GM19240 (cell line): ENCODE measurements around the gene DENND2D.

Source experiments
- DNase-seq: peaks from one replicate; pipeline ENCODE4 v3.0.0; 2011; ENCODE audit warnings: low spot score; ENCODE audit not compliant: insufficient read length

Gene DENND2D

DNA sequence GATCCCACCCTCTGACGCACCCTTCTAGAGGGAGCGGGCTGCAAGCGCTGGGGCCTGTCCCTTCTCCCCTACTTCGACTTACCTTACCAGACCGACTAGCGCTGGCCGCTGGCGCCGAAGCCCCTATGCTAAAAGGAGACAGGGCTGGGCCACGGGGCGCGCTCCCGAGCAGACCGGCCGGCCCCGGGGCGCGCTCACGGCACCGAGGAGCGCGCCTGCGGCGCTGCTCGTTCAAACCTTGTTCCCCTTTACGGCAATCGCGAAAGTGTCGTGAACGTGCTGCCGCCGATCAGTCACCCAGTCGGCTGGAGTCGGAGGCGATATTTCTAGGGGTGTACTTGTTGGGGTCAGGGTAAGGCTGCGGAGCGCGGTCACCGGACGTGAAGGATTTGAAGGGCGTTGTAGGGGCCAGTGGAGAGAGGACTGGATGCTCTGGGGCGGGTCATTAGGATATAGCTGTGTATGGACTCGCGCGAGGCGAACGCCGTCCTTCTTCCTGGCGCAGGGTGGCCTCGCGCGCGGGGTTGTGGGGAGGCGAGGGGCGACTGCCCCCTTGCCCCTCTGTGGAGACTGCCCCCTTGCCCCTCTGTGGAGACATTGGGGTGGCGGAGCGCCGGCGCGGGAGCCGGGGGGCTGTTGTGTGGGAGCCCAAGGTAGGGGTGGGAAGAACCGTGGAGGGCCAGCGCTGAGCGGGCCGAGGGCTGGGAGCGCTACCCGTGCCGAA is 60.3 kb downstream of the DENND2D start, which contains the start of the genes CEPT1 and DRAM2:
TSS of gene CEPT1 (plus strand) at position 268 of the 724 bp plus-strand sequence. CDS start 7,492 bp downstream, outside the sequence.
TSS of gene DRAM2 (minus strand) at position 138 of the 724 bp plus-strand sequence. CDS start 8,539 bp downstream, outside the sequence.
- no peak for DNase-seq

DNA sequence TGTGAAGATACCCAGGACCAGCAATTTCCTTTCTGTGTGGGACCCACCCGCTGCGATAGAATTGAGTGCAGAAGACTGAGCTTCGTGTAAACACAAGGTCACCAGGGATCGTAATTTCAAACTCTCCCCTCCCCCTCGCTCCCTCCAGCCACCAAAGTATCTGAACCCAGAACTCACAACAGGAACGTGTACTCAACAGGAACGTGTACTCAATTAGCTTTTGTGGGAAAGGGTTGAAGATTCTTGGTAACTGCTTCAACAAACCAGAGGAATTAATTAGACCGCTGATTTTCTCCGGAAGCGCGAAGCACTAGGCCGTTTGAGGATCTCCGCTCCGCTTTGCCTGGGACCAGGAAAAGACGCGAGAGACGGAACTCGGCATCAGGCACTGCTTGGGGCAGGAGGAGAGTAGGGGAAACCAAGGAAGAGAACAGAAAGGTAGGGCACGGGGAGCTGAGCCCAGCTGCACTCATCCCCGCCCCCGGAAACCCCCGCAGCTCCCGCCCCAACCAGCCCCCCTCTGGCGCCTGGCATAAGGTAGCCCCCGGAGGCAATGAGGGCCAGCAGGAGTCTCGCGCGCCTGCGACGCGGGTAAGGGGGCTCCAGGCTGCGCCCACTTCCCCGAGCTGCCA is 61.0 kb downstream of the DENND2D start:
- no peak for DNase-seq
